WI38 (cell line): ENCODE data around the gene ANKRD13A.

Experiments used
- H3K4me3 ChIP-seq: 2 replicates; pipeline ENCODE4 v1.5.1; 2011; ENCODE audit warnings: low read depth, mild to moderate bottlenecking, control low read depth, low read length
- TF ChIP-seq, protein P1 (sequence below): IDR thresholded peaks from 2 replicates; pipeline ENCODE4 v1.5.1; 2012; ENCODE audit warnings: low read depth, mild to moderate bottlenecking, control low read depth, low read length

ANKRD13A gene

DNA sequence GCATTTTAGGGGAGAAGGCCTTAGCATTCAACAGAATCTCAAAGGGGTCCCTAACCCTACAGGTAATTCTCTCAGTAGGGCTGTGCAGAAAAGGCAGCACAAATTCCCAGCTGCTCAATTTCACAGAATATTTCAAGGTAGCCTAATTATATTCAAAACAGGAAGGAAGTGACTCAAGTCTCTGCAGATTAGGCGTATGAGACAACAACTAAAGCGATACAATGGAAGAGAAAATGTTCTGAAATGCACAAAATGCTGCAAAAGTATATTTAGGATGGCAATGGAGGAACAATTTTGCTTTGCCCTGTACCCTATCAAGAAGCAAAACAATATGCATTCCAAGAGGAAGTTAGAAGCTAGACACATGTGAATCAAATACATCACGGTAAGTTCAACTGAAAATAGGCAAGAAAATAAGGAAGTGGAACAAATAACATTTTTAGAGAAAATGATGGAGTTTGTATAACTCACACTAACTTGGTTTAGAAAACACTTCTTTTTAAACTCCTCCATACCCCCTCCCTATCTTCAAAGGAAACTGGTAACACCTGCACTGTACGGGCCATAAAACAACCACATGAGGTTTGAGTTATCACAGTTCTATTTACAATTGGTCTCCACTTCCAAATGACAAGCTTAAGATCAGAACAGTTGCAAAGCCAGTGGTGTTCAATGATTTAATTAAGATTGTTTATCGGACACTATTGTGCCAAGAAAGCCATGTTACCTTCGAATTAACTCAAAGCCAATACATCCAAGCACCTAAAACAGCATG is 4.6 kb upstream of the ANKRD13A start:
- TF ChIP-seq, protein P1, sequence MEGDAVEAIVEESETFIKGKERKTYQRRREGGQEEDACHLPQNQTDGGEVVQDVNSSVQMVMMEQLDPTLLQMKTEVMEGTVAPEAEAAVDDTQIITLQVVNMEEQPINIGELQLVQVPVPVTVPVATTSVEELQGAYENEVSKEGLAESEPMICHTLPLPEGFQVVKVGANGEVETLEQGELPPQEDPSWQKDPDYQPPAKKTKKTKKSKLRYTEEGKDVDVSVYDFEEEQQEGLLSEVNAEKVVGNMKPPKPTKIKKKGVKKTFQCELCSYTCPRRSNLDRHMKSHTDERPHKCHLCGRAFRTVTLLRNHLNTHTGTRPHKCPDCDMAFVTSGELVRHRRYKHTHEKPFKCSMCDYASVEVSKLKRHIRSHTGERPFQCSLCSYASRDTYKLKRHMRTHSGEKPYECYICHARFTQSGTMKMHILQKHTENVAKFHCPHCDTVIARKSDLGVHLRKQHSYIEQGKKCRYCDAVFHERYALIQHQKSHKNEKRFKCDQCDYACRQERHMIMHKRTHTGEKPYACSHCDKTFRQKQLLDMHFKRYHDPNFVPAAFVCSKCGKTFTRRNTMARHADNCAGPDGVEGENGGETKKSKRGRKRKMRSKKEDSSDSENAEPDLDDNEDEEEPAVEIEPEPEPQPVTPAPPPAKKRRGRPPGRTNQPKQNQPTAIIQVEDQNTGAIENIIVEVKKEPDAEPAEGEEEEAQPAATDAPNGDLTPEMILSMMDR, result no peak
- H3K4me3 ChIP-seq, result peak overlapping the region; percentile 98

- TF ChIP-seq, protein P1, result no peak
Observed at GRCh38 chr12:109995361-109995685, 3.9 kb upstream of the ANKRD13A start.

DNA sequence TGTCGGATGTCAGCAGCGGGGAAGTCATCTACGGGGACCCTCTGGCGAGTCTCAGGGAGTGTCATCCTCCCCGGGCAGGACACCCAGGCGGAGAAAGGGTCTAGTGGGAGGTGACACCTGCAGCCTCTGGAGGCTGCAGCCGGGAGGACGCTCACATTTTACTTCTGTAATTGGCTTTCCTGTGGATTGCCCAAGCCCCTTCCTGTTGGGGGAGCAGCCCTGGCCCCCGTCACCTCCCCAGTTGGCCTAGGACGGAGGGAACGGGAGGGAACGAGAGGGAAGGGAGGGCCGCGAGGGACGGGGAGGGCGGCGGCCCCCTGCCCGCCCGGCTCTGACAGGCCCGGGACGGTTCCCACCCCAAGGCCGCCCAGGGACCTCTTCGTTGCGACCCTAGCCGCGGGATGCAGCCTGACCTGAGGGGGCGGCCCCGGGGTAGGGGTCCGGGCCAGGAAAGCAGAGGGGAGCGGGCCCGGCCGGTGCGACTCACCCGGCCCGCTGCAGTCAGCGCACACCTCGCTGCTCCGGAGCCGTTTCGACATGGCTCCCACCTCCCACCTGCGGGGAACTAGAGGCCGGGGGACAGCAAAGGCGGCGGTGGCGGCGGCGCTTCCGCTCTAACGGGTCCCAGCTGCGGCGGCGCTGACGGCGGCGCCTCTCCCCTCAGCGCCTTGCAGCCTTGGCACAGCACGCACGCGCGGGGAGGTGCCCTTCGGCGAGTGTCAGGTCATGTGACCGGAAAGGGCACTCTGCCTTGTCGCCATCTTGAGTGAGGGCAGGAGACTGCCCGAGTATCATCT is 3.3 kb upstream of the ANKRD13A start, which contains the start of gene GIT2:
TSS of gene GIT2 (minus strand) at position 683 of the 797 bp plus-strand sequence. CDS start at position 539, 144 bp downstream.
- TF ChIP-seq, protein P1, result no peak

More at GRCh38 chr12:109995361-109995685, 3.9 kb upstream of the ANKRD13A start:
- H3K4me3 ChIP-seq, result peak overlapping the region; percentile 98

GRCh38 chr12:109996483-109996853 is 2.8 kb upstream of the ANKRD13A start:
- H3K4me3 ChIP-seq, result peak overlapping the region; percentile 98
- TF ChIP-seq, protein P1, result no peak

More for the DNA sequence above, 3.3 kb upstream of the ANKRD13A start, which contains the start of gene GIT2:
- peak within 1 kb of the TSS; percentile 98 for H3K4me3 ChIP-seq

DNA sequence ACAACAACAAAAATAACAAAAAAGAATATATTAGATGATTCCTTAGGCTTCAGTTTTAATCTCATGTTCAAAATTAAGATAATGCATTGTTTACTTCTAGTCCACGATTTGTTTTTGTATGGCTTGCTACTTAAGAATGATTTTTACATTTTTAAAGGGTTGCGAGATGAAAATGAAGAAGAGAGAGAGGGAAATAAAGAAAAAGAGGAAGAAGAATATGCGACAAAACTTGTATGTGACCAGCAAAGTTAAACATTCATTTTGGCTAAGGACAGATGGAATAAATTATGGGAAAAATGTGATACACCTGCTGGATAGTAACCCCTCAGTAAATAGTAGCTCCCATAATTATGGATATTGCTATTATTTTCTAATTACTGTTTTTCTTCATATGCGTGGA is 1.8 kb upstream of the ANKRD13A start:
- TF ChIP-seq, protein P1, result no peak
- H3K4me3 ChIP-seq, result no peak overlapping the region

DNA sequence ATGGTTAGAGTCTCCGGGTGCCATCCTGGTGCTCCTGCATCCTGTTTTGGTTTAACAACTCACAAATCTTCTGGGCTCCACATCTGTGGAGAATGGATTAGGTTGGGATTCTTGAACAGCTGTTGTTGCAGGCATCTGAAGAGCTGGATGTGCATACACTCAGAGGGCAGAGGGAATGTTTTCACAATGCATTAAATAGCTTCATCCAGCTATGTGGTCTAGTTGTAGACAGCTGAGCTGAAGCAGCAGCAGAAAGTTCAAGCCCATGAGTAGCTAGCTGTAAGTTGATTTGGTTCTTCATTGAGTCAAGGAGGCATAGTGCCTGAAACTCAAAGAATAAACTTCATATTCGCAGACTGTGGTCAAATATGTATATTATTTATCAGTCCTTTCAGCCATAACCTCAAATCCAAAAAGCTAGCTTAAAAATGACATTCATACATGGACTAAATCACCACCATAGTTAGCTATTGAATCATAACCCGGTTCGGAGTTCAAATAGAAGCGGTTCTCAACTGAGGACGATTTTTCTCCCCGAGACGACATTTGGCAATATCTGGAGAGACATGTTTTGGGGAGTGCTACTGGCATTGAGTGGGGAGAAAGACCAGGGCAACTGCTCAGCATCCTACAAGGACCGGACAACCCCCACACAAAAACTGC is 858 bp upstream of the ANKRD13A start:
- peak overlapping the region; percentile 78 for H3K4me3 ChIP-seq
- TF ChIP-seq, protein P1, result no peak
